H1 (cell line): ENCODE measurements around the gene MACROD2. TPM values are rescaled to one million over a fixed set of nuclear protein-coding genes. Genes with fewer than 3 reads are reported as not detected.

Experiments
- BRCA1 ChIP-seq: IDR thresholded peaks from 2 replicates; pipeline ENCODE4 v1.6.1; 2012; ENCODE audit warnings: low read depth, low read length, improper control_type of control experiment
- TEAD4 ChIP-seq: IDR thresholded peaks from 2 replicates; pipeline ENCODE4 v1.6.1; 2012; ENCODE audit warnings: low read depth, low read length, inconsistent platforms, mixed read lengths
- USF2 ChIP-seq: IDR thresholded peaks from 2 replicates; pipeline ENCODE4 v1.6.1; 2011; ENCODE audit warnings: low read length, improper control_type of control experiment
- polyA plus RNA-seq, 7 experiments: library from polyadenylated mRNA; depleted of rRNA in 3 of 7; stranded (reverse) in 5 of 7; unstranded in 2 of 7; fragments of >200 nt in 5 of 7; fragments of 200-250 nt in 2 of 7; gene quantifications; 1 replicate in 5 of 7; 2 replicates in 1 of 7; 4 replicates in 1 of 7; pipeline versions ENCODE4 v1.2.1 to v1.2.3, GENCODE V29; 2011 to 2013; ENCODE audit warnings: missing spikeins in 2 of 7, mixed read lengths in 2 of 7
- total RNA-seq: library from RNA; stranded (reverse); fragmentation: NEBNext Ultra II Directional; extraction: Animal tissue kit (Norgen Biotek cat#: 25700); gene quantifications from 2 replicates; pipeline ENCODE4 v1.2.1, GENCODE V29; 2021

Gene MACROD2
- total and polyA plus RNA-seq, 2 of the 8 experiments (the other 6 are each of a cell fraction or from before 2014, with no cell fraction given), result 0.70 to 3.9 TPM

GRCh38 chr20:15967334-15967733, 1972.0 kb downstream of the MACROD2 start (continued):
- TF ChIP-seq USF2, result no peak
- TF ChIP-seq TEAD4, result no peak
- no peak for TF ChIP-seq BRCA1
- TF ChIP-seq, all 59 proteins: peak for 0
